Neural cell (in vitro differentiated cells): ENCODE results near the gene GAREM2. TPM values are rescaled to one million over a fixed set of nuclear protein-coding genes. Genes with fewer than 3 reads are reported as not detected.

Source experiments
- H2AFZ ChIP-seq: fragments of 200-600, 300-800 bp; sonication (generic), shearing (Covaris generic); 2 replicates; pipeline ENCODE4 v1.6.0; 2014; ENCODE audit warnings: low read depth, mild to moderate bottlenecking, antibody characterized with exemption, low read length, moderate library complexity
- H3F3A ChIP-seq: fragments of 200-600 bp; shearing (Covaris generic); 2 replicates; pipeline ENCODE4 v1.6.1; 2016; ENCODE audit warnings: mild to moderate bottlenecking, moderate library complexity, mixed read lengths, antibody characterized with exemption, low read length; ENCODE audit not compliant: insufficient read depth, poor library complexity, severe bottlenecking
- H3K27ac ChIP-seq: fragments of 200-600, 300-800 bp; sonication (generic), shearing (Covaris generic); 2 replicates; pipeline ENCODE4 v1.5.1; 2014; ENCODE audit warnings: mild to moderate bottlenecking, low read length, moderate library complexity
- H3K27me3 ChIP-seq: fragments of 300-800, 200-600 bp; sonication (generic), shearing (Covaris generic); 2 replicates; pipeline ENCODE4 v1.6.0; 2014; ENCODE audit warnings: mild to moderate bottlenecking, low read depth, low read length, moderate library complexity; ENCODE audit not compliant: insufficient read depth
- H3K36me3 ChIP-seq: fragments of 300-800, 200-600 bp; sonication (generic), shearing (Covaris generic); 2 replicates; pipeline ENCODE4 v1.5.1; 2014; ENCODE audit warnings: mild to moderate bottlenecking, antibody characterized with exemption, low read length, moderate library complexity; ENCODE audit not compliant: insufficient read depth
- H3K4me2 ChIP-seq: fragments of 300-800, 200-600 bp; sonication (generic), shearing (Covaris generic); 2 replicates; pipeline ENCODE4 v1.6.0; 2014; ENCODE audit warnings: mild to moderate bottlenecking, low read length
- H3K4me3 ChIP-seq: fragments of 300-800, 200-600 bp; sonication (generic), shearing (Covaris generic); 2 replicates; pipeline ENCODE4 v1.5.1; 2014; ENCODE audit warnings: mild to moderate bottlenecking, low read length, moderate library complexity
- H3K79me2 ChIP-seq: fragments of 200-600 bp; shearing (Covaris generic); replicated peaks from 2 replicates; pipeline ENCODE4 v1.6.0; 2014; ENCODE audit warnings: mild to moderate bottlenecking, low read length, moderate library complexity; ENCODE audit not compliant: insufficient read depth
- H3K9ac ChIP-seq: fragments of 300-800, 200-600 bp; sonication (generic), shearing (Covaris generic); 2 replicates; pipeline ENCODE4 v1.6.1; 2016; ENCODE audit warnings: mild to moderate bottlenecking, low read length, mixed read lengths
- H3K9me2 ChIP-seq: fragments of 200-600 bp; shearing (Covaris generic); 2 replicates; pipeline ENCODE4 v1.6.1; 2016; ENCODE audit warnings: mild to moderate bottlenecking, low read length, mixed read lengths; ENCODE audit not compliant: insufficient read depth
- H3K9me3 ChIP-seq: fragments of 200-600, 300-800 bp; sonication (generic), shearing (Covaris generic); 2 replicates; pipeline ENCODE4 v1.6.1; 2016; ENCODE audit warnings: mild to moderate bottlenecking, mixed run types, low read length, moderate library complexity, mixed read lengths
- H4K20me1 ChIP-seq: fragments of 200-600 bp; shearing (Covaris generic); 2 replicates; pipeline ENCODE4 v1.6.1; 2016; ENCODE audit warnings: mild to moderate bottlenecking, mixed run types; ENCODE audit not compliant: insufficient read depth
- EP300 ChIP-seq: fragments of 450-650 bp; conservative IDR thresholded peaks from 2 replicates; pipeline ENCODE4 v1.6.1; 2014; ENCODE audit warnings: antibody characterized with exemption, mild to moderate bottlenecking, moderate library complexity; ENCODE audit not compliant: poor library complexity, severe bottlenecking
- EZH2 ChIP-seq: fragments of 200-600, 300-800 bp; shearing (Covaris generic), sonication (generic); IDR thresholded peaks from 2 replicates; pipeline ENCODE4 v1.6.1; 2014; ENCODE audit warnings: antibody characterized with exemption, low read length, borderline replicate concordance, mild to moderate bottlenecking; ENCODE audit not compliant: insufficient read depth, poor library complexity, severe bottlenecking
- MXI1 ChIP-seq: fragments of 450-650 bp; conservative IDR thresholded peaks from 2 replicates; pipeline ENCODE4 v1.6.1; 2014; ENCODE audit warnings: antibody characterized with exemption, mild to moderate bottlenecking; ENCODE audit not compliant: poor library complexity, severe bottlenecking
- POLR2AphosphoS5 ChIP-seq: IDR thresholded peaks from 2 replicates; pipeline ENCODE4 v1.6.1; 2012
- RAD21 ChIP-seq: fragments of 450-650 bp; conservative IDR thresholded peaks from 2 replicates; pipeline ENCODE4 v1.6.1; 2014; ENCODE audit warnings: antibody characterized with exemption, mild to moderate bottlenecking, moderate library complexity
- SMC3 ChIP-seq: fragments of 450-650 bp; conservative IDR thresholded peaks from 2 replicates; pipeline ENCODE4 v1.6.1; 2014; ENCODE audit warnings: antibody characterized with exemption, mild to moderate bottlenecking, moderate library complexity; ENCODE audit not compliant: poor library complexity
- TAF1 ChIP-seq: IDR thresholded peaks from 2 replicates; pipeline ENCODE4 v1.6.1; 2012; ENCODE audit warnings: low read depth
- polyA plus RNA-seq: library from polyadenylated mRNA; depleted of rRNA; stranded (reverse); fragments of >200 nt; gene quantifications from 2 replicates; pipeline ENCODE4 v1.2.3, GENCODE V29; 2014
- TF ChIP-seq, protein P1 (sequence below): fragments of 450-650 bp; IDR thresholded peaks from 2 replicates; pipeline ENCODE4 v1.5.1; 2014; ENCODE audit warnings: antibody characterized with exemption, mild to moderate bottlenecking, moderate library complexity; ENCODE audit not compliant: poor library complexity, severe bottlenecking
- TF ChIP-seq, protein P2 (sequence below): IDR thresholded peaks from 2 replicates; pipeline ENCODE4 v1.6.1; 2012; ENCODE audit warnings: borderline replicate concordance

The GAREM2 gene
- polyA plus RNA-seq, 1 donor from 2014 or later = 3.2 TPM

DNA sequence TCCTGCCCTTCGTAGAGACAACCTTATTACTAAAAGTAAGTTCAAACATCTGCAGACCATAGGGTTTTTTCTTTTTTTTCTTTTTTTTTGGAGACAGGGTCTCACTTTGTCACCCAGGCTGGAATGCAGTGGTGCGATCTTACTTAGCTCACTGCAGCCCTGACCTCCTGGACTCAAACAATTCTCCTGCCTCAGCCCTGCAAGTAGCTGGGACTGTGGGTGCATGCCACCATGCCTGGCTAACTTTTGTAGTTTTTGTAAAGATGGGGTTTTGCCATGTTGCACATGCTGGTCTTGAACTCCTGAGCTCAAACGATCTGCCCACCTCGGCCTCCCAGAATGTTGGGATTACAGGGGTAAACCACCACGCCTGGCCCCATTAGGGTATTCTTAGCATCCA, 39.1 kb downstream of the GAREM2 start:
- peaks cover 9% of the 10 kb centered on the region for H3K36me3 ChIP-seq
- H2AFZ ChIP-seq = no peak overlapping the region
- H3K4me2 ChIP-seq = no peak overlapping the region
- H3K9ac ChIP-seq = no peak overlapping the region
- no peaks in the 10 kb centered on the region for H3K9me3 ChIP-seq
- no peak for TF ChIP-seq SMC3
- TF ChIP-seq, protein P1, sequence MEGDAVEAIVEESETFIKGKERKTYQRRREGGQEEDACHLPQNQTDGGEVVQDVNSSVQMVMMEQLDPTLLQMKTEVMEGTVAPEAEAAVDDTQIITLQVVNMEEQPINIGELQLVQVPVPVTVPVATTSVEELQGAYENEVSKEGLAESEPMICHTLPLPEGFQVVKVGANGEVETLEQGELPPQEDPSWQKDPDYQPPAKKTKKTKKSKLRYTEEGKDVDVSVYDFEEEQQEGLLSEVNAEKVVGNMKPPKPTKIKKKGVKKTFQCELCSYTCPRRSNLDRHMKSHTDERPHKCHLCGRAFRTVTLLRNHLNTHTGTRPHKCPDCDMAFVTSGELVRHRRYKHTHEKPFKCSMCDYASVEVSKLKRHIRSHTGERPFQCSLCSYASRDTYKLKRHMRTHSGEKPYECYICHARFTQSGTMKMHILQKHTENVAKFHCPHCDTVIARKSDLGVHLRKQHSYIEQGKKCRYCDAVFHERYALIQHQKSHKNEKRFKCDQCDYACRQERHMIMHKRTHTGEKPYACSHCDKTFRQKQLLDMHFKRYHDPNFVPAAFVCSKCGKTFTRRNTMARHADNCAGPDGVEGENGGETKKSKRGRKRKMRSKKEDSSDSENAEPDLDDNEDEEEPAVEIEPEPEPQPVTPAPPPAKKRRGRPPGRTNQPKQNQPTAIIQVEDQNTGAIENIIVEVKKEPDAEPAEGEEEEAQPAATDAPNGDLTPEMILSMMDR = no peak
- TF ChIP-seq TAF1 = no peak
- TF ChIP-seq RAD21 = no peak
- TF ChIP-seq POLR2AphosphoS5 = no peak
- TF ChIP-seq MXI1 = no peak
- TF ChIP-seq, protein P2, sequence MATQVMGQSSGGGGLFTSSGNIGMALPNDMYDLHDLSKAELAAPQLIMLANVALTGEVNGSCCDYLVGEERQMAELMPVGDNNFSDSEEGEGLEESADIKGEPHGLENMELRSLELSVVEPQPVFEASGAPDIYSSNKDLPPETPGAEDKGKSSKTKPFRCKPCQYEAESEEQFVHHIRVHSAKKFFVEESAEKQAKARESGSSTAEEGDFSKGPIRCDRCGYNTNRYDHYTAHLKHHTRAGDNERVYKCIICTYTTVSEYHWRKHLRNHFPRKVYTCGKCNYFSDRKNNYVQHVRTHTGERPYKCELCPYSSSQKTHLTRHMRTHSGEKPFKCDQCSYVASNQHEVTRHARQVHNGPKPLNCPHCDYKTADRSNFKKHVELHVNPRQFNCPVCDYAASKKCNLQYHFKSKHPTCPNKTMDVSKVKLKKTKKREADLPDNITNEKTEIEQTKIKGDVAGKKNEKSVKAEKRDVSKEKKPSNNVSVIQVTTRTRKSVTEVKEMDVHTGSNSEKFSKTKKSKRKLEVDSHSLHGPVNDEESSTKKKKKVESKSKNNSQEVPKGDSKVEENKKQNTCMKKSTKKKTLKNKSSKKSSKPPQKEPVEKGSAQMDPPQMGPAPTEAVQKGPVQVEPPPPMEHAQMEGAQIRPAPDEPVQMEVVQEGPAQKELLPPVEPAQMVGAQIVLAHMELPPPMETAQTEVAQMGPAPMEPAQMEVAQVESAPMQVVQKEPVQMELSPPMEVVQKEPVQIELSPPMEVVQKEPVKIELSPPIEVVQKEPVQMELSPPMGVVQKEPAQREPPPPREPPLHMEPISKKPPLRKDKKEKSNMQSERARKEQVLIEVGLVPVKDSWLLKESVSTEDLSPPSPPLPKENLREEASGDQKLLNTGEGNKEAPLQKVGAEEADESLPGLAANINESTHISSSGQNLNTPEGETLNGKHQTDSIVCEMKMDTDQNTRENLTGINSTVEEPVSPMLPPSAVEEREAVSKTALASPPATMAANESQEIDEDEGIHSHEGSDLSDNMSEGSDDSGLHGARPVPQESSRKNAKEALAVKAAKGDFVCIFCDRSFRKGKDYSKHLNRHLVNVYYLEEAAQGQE = no peak
- no peak for TF ChIP-seq EP300
- no peak for TF ChIP-seq EZH2
- H3F3A ChIP-seq = no peaks in the 10 kb centered on the region
- no peaks in the 10 kb centered on the region for H4K20me1 ChIP-seq
- H3K27ac ChIP-seq = no peak overlapping the region
- no peaks in the 10 kb centered on the region for H3K27me3 ChIP-seq
- no peaks in the 10 kb centered on the region for H3K9me2 ChIP-seq
- no peak overlapping the region for H3K4me3 ChIP-seq
- H3K79me2 ChIP-seq = no peaks in the 10 kb centered on the region

DNA sequence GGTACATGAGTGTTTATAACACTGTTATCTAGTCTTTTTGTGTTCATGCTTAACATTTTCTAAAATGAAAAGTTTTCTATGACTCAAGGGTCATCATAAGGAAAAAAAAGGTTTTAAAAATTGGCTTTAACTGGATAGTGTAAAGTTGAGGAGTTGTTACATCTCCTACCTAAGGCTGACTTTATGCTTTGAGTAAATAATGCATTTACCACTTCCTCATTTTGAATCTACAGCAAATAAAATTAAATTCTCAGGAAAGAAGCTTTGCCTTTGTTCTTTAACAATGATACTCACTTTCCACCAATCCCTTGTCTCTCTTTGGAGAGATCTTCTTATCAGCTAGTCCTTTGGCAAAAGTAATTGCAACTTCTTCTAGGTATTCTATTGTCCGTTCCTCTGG, 41.9 kb downstream of the GAREM2 start:
- H3F3A ChIP-seq = no peaks in the 10 kb centered on the region
- H3K9ac ChIP-seq = no peak overlapping the region
- H3K9me2 ChIP-seq = no peaks in the 10 kb centered on the region
- H3K79me2 ChIP-seq = no peaks in the 10 kb centered on the region
- no peaks in the 10 kb centered on the region for H3K9me3 ChIP-seq
- H3K4me3 ChIP-seq = no peak overlapping the region
- H2AFZ ChIP-seq = no peak overlapping the region
- H3K27me3 ChIP-seq = no peaks in the 10 kb centered on the region
- peaks cover 9% of the 10 kb centered on the region for H3K36me3 ChIP-seq
- H3K4me2 ChIP-seq = no peak overlapping the region
- no peaks in the 10 kb centered on the region for H4K20me1 ChIP-seq
- H3K27ac ChIP-seq = no peak overlapping the region
- TF ChIP-seq POLR2AphosphoS5 = no peak
- TF ChIP-seq, protein P1 = no peak
- no peak for TF ChIP-seq SMC3
- no peak for TF ChIP-seq RAD21
- TF ChIP-seq, protein P2 = no peak
